Endothelial cell of umbilical vein (primary cell): Measurements from ENCODE around the gene PLXNB2. TPM values are rescaled to one million over a fixed set of nuclear protein-coding genes. Genes with fewer than 3 reads are reported as not detected.
"Not testable (repeated sequence)": the region's sequence is repeated elsewhere in the genome, so short reads cannot be mapped to it uniquely, and the experiment has no call there.

Experiments used
- BruUV-seq: library from RNA; stranded (reverse); fragments of 400-500 nt; replicated peaks from 2 replicates; lab custom pipeline; 2021; lab: Mats Ljungman, UMichigan
- CTCF ChIA-PET: fragments of 300-600, 350-600 bp; sonication (Branson Sonifier 250); formaldehyde crosslinking; loops from one replicate; lab custom pipeline; 2021; ENCODE audit warnings: antibody characterized with exemption, inconsistent platforms; lab: Charles Lee
- POLR2A ChIA-PET: fragments of 300-600, 350-600 bp; sonication (Branson Sonifier 250); formaldehyde crosslinking; loops from one replicate; lab custom pipeline; 2021; ENCODE audit warnings: antibody characterized with exemption, inconsistent platforms; lab: Charles Lee
- DNase-seq: peaks from one replicate; pipeline ENCODE4 v3.0.0-alpha.2; 2011; ENCODE audit warnings: low read depth, low spot score
- FAIRE-seq: peaks from 2 replicates; lab custom pipeline; 2011; peaks lifted over from hg19 to GRCh38; lab: Jason Lieb, UNC
- H2AFZ ChIP-seq: 2 replicates; pipeline ENCODE4 v1.6.0; 2012; ENCODE audit warnings: low read depth, low read length, control low read depth, inconsistent platforms
- H3K27ac ChIP-seq: 2 replicates; pipeline ENCODE4 v1.5.1; 2011; ENCODE audit warnings: low read depth, mild to moderate bottlenecking, control low read depth, low read length, moderate library complexity; ENCODE audit not compliant: insufficient read depth
- H3K27me3 ChIP-seq, 2 experiments: 2 replicates each; pipeline versions ENCODE4 v1.6.0 to v1.6.1; 2011; ENCODE audit warnings: low read length in 2 of 2, mixed read lengths in 1 of 2; ENCODE audit not compliant: control insufficient read depth in 2 of 2, insufficient read depth in 2 of 2
- H3K36me3 ChIP-seq, 2 experiments: 2 replicates in 1 of 2; 3 replicates in 1 of 2; pipeline ENCODE4 v1.5.1; 2011; ENCODE audit warnings: low read length in 2 of 2, mild to moderate bottlenecking in 1 of 2, moderate library complexity in 1 of 2; ENCODE audit not compliant: control insufficient read depth in 2 of 2, insufficient read depth in 2 of 2; ENCODE audit errors: extremely low read depth in 1 of 2
- H3K4me1 ChIP-seq: 3 replicates; pipeline ENCODE4 v1.5.1; 2011; ENCODE audit warnings: mild to moderate bottlenecking, low read length; ENCODE audit not compliant: control insufficient read depth, insufficient read depth; ENCODE audit errors: extremely low read depth
- H3K4me2 ChIP-seq: 2 replicates; pipeline ENCODE4 v1.6.1; 2011; ENCODE audit warnings: low read length, control low read depth, mixed read lengths; ENCODE audit not compliant: insufficient read depth
- H3K4me3 ChIP-seq, 3 experiments: fragments of 200-600 bp in 1 of 3; sonication (generic), shearing (Covaris generic) in 1 of 3; replicated peaks in 1 of 3; 2 replicates each; pipeline ENCODE4 v1.5.1; 2011 to 2016; ENCODE audit warnings: control low read depth in 3 of 3, low read length in 3 of 3, mild to moderate bottlenecking in 2 of 3, inconsistent platforms in 1 of 3, low read depth in 1 of 3, moderate library complexity in 1 of 3; ENCODE audit not compliant: insufficient read depth in 1 of 3
- H3K79me2 ChIP-seq: 2 replicates; pipeline ENCODE4 v1.6.0; 2012; ENCODE audit warnings: low read length, inconsistent platforms; ENCODE audit not compliant: control insufficient read depth, insufficient read depth
- H3K9ac ChIP-seq: replicated peaks from 2 replicates; pipeline ENCODE3; 2011; ENCODE audit warnings: low read length, control low read depth; ENCODE audit not compliant: insufficient read depth; ENCODE audit errors: extremely low read depth
- H3K9me1 ChIP-seq: replicated peaks from 3 replicates; pipeline ENCODE4 v1.6.0; 2011; ENCODE audit warnings: mild to moderate bottlenecking, low read length; ENCODE audit not compliant: control insufficient read depth, insufficient read depth; ENCODE audit errors: extremely low read depth
- H3K9me3 ChIP-seq: replicated peaks from 2 replicates; pipeline ENCODE4 v1.5.1; 2012; ENCODE audit warnings: low read length, inconsistent platforms; ENCODE audit not compliant: control insufficient read depth, insufficient read depth
- H4K20me1 ChIP-seq: replicated peaks from 2 replicates; pipeline ENCODE3; 2011; ENCODE audit warnings: mild to moderate bottlenecking, low read length; ENCODE audit not compliant: control insufficient read depth, insufficient read depth; ENCODE audit errors: extremely low read depth
- CTCF ChIP-seq, 2 donors: IDR thresholded peaks; 1 replicate in 1 of 2; 2 replicates in 1 of 2; pipeline ENCODE4 v1.5.1; 2011; ENCODE audit warnings: low read length in 2 of 2, mild to moderate bottlenecking in 2 of 2, moderate library complexity in 2 of 2, control low read depth in 1 of 2, inconsistent platforms in 1 of 2, low read depth in 1 of 2; ENCODE audit not compliant: insufficient read depth in 1 of 2; ENCODE audit errors: extremely low read depth in 1 of 2
- MAX ChIP-seq: IDR thresholded peaks from 2 replicates; pipeline ENCODE4 v1.6.1; 2011; ENCODE audit not compliant: insufficient read depth, insufficient read length
- dilution Hi-C: fragments of 300-500 bp; cut with MboI; formaldehyde crosslinking; loops from one replicate; pipeline ENCODE4 v1.15.0; 2019; ENCODE audit warnings: low sequenced_read_pairs; ENCODE audit not compliant: extremely low pct_ligation_motif_present
- intact Hi-C: fragments of 100-400 bp; cut with micrococcal nuclease; formaldehyde crosslinking; loops from one replicate; pipeline ENCODE4 v1.10.0; 2022
- polyA plus RNA-seq, 4 experiments: library from polyadenylated mRNA; depleted of rRNA in 3 of 4; stranded (reverse) in 3 of 4; unstranded in 1 of 4; fragments of >200 nt; gene quantifications; 2 replicates each; pipeline versions ENCODE4 v1.2.1 to v1.2.3, GENCODE V29; 2011 to 2012; ENCODE audit warnings: missing spikeins in 1 of 4
- total RNA-seq: library from RNA; stranded (reverse); gene quantifications from 2 replicates; pipeline ENCODE4 v1.2.3, GENCODE V29; 2021

PLXNB2 gene
- total and polyA plus RNA-seq, 2 donors (not counting 3 experiments of a cell fraction or from before 2014, with no cell fraction given), result 82.3 to 139 TPM

- intact Hi-C loops, result no loop called here
- Histone ChIP-seq H3K27ac (no peak overlapping the region), H3K9me3 (no peaks in the 10 kb centered on the region), H3K4me2 (no peak overlapping the region), H3K4me1 (peaks cover 12% of the 10 kb centered on the region), H3K36me3 (peaks cover 17 to 36% of the 10 kb centered on the region in 2 experiments), H2AFZ (no peak overlapping the region), H3K9ac (no peak overlapping the region), H3K79me2 (no peaks in the 10 kb centered on the region), H3K9me1 (no peaks in the 10 kb centered on the region), H3K4me3 (no peak overlapping the region), H3K27me3 (no peaks in the 10 kb centered on the region), H4K20me1 (no peaks in the 10 kb centered on the region)
- dilution Hi-C loops, result no loop called here
- CTCF ChIA-PET, result interaction anchor here (3.1 kb wide), 1 partner anchor 52 kb away, joined by 36 read pairs; the partner anchor contains the start of gene DENND6B
- DNase-seq (peak; percentile 30), FAIRE-seq (peak; percentile 64)
- TF ChIP-seq CTCF (IDR thresholded peaks at IDR 0.05; ENCODE audit: extremely low read depth in 1 of 2, insufficient read depth in 1 of 2, low read depth in 1 of 2, low read length in 2 of 2) (peak; percentile 15 to 48), MAX (no peak)
- POLR2A ChIA-PET, result no interaction called here
- no TSS peak for BruUV-seq
These were observed 33.1 kb downstream of the PLXNB2 start for GRCh38 chr22:50274311-50274710.

GRCh38 chr22:50273781-50274180, 33.7 kb downstream of the PLXNB2 start:
- dilution Hi-C loops, H4K20me1 ChIP-seq, BruUV-seq, H3K79me2 ChIP-seq, intact Hi-C loops, H3K4me3 ChIP-seq, H3K4me2 ChIP-seq, H3K9ac ChIP-seq, H2AFZ ChIP-seq, DNase-seq, H3K9me3 ChIP-seq, FAIRE-seq, H3K27me3 ChIP-seq, H3K9me1 ChIP-seq, H3K27ac ChIP-seq, POLR2A ChIA-PET: not testable (repeated sequence)
- Histone ChIP-seq H3K4me1 (peaks cover 12% of the 10 kb centered on the region), H3K36me3 (peaks cover 14 to 32% of the 10 kb centered on the region in 2 experiments)
- CTCF ChIA-PET, result interaction anchor here (2.9 kb wide), 1 partner anchor 52 kb away, joined by 26 read pairs; the partner anchor contains the start of gene DENND6B

- H2AFZ ChIP-seq, DNase-seq, H3K4me2 ChIP-seq, H3K27ac ChIP-seq, H3K9ac ChIP-seq, H3K4me3 ChIP-seq, H3K9me1 ChIP-seq, FAIRE-seq, H3K79me2 ChIP-seq, intact Hi-C loops, H3K9me3 ChIP-seq, dilution Hi-C loops, BruUV-seq, H3K27me3 ChIP-seq, H4K20me1 ChIP-seq, POLR2A ChIA-PET: not testable (repeated sequence)
- H3K4me1 ChIP-seq, result peaks cover 12% of the 10 kb centered on the region
- CTCF ChIA-PET, result interaction anchor here (2.3 to 2.9 kb wide), 2 partner anchors 21 to 52 kb away, joined by 13 to 26 read pairs; partner anchors contain the start of gene DENND6B
- H3K36me3 ChIP-seq, result peaks cover 13 to 28% of the 10 kb centered on the region in 2 experiments
These were observed 34.1 kb downstream of the PLXNB2 start for GRCh38 chr22:50273352-50273751.
